H54 (cell line): ENCODE results near the gene TBC1D20.
"Not testable (repeated sequence)": the region's sequence is repeated elsewhere in the genome, so short reads cannot be mapped to it uniquely, and the experiment has no call there.

ENCODE experiments used
- DNase-seq: peaks from one replicate; pipeline ENCODE4 v3.0.0; 2011; ENCODE audit warnings: low spot score, mixed read lengths; ENCODE audit not compliant: insufficient read length
- FAIRE-seq: peaks from 3 replicates; lab custom pipeline; 2011; peaks lifted over from hg19 to GRCh38; lab: Jason Lieb, UNC
- POLR2A ChIP-seq: IDR thresholded peaks from 2 replicates; pipeline ENCODE4 v1.6.1; 2011; ENCODE audit warnings: low read depth, mild to moderate bottlenecking, low read length

TBC1D20 gene

DNA sequence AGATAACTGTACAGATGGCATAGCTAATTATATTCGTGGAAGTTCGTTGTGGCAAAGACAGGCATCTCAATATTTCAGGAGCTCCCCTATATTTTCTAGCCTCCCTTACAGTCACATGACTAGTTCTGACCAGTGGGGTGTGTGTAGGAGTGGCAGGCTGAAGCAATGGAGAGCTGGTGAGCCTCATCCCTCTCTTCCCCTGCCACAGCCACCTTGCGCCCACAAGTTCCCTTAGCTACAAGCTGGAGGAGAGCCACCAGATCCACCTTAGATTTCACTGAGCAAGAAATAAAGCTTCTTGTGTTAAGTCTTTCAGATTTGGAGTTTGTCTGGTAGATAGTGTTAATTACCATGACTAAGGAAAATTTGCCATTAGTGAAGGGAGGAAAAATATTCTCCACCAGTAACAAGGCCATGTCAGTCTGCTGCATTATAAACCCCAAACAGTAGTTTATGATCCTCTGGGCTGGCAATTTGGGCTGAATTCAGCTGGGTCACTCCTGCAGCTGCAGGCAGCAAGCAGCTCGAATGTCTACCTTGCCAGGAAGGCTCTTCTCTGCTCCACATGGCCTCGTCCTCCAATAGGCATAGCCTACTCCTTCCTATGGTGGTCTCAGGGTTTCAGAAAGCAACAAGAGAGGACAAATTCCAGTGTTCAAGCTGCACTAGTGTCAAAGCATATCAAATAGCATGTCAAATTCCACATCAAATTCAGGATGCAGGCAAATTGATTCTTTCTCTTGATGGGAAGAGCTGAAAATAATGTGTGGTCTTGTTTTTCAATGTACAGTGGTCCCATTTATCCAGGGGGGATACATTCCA, 61.7 kb downstream of the TBC1D20 start:
- no peak for FAIRE-seq
- no peak for TF ChIP-seq POLR2A

DNA sequence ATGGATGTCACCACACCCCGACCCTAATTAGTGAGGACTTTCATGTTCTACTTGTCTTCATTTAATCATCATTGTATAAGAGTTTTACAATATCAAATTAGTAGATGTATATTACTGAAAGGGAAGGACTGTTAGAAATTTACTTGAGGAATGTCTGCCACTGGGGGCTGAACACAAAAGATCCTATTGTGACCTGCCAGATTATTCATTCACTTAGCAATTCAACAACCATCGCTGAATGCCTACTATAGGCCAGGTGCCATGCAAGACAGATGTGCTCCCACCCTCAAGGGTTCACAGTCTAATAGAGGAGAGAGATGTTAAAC, 62.2 kb downstream of the TBC1D20 start:
- no peak for FAIRE-seq
- no peak for DNase-seq
- TF ChIP-seq POLR2A: no peak

More for the DNA sequence above, 61.7 kb downstream of the TBC1D20 start:
- no peak for DNase-seq

GRCh38 chr20:399182-399707, 63.1 kb downstream of the TBC1D20 start:
- FAIRE-seq (no peak), DNase-seq (no peak)
- TF ChIP-seq POLR2A: no peak

DNA sequence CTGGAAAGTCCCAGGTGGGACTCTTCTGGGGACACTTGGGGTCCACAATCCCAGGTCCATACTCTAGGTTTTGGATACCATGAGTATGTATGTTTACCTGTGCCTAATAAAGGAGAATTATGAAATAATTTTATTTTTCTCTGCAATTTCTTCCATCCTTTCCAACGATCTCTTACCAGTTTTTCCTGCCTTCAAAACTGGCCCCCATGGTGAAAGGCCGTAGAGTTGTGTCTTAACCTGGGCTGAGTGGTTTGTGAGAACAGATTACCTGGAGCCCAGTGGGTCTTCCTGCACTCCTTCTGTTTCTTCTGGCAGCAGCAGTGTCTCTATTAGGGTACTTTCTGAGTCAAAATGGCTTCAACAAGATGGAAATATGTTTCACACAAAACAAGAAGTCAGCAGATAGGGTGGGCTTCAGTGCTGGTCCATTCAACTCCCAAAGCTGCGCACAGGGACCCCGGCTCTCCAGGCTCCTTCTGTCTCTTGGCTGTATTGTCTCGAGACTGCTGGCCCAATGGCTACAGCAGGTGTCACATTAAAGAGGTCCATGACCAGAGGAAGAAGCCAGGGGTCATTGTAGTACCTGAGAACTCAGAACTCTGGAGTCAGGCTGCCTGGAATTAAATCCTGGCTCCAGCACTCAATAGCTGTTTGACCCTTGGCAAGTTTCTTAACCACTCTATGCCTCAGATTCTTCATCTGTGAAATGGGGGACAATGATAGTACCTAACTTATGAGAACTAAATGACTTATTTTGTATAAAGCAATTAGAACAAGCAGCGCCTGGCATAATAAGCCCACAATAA, 64.7 kb downstream of the TBC1D20 start:
- DNase-seq (no peak), FAIRE-seq (no peak)
- TF ChIP-seq POLR2A: no peak

DNA sequence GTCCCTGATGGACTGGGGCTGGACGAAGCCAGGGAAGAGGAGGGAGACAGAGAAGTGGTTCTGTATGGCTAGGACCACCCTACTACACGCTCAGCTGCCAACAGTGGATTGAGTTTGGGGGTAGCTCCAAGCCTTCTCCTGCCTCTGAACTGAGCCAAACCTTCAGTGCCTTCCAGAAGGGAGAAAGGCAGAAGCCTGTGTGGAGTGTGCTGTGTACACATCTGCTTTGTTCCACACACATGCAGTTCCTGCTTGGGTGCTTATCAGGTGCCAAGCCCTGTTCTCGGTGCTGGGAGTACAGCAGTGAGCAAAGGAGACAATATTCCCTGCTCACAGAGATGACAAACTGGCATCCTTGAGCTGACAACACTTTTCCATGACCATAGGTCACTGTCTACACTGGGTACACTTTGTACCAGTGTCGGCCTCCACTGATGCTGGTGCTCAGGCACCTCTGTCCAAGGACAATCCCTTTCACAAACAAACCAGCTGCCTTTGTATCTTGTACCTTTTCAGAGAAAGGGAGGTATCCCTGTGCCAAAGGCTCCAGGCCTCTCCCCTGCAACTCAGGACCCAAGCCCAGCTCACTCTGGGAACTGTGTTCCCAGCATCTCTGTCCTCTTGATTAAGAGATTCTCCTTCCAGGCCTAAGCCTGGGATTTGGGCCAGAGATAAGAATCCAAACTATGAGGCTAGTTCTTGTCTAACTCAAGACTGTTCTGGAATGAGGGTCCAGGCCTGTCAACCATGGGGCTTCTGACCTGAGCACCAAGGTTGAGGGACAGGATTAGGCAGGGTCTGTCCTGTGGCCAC, 65.5 kb downstream of the TBC1D20 start:
- DNase-seq: no peak
- TF ChIP-seq POLR2A: no peak
- no peak for FAIRE-seq

DNA sequence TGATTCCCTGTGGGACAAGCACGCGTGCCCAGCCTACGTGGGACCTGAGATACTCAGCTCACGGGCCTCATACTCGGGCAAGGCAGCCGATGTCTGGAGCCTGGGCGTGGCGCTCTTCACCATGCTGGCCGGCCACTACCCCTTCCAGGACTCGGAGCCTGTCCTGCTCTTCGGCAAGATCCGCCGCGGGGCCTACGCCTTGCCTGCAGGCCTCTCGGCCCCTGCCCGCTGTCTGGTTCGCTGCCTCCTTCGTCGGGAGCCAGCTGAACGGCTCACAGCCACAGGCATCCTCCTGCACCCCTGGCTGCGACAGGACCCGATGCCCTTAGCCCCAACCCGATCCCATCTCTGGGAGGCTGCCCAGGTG, 66.1 kb downstream of the TBC1D20 start:
- DNase-seq (no peak), FAIRE-seq (no peak)
- TF ChIP-seq POLR2A: no peak

- not testable (repeated sequence) for FAIRE-seq
These were observed 69.0 kb downstream of the TBC1D20 start for GRCh38 chr20:393296-393695.

GRCh38 chr20:391041-391711, 71.2 kb downstream of the TBC1D20 start:
- DNase-seq (no peak), FAIRE-seq (no peak)
- TF ChIP-seq POLR2A: no peak

More at GRCh38 chr20:393296-393695, 69.0 kb downstream of the TBC1D20 start:
- DNase-seq: not testable (repeated sequence)

GRCh38 chr20:389220-389619, 73.1 kb downstream of the TBC1D20 start:
- no peak for TF ChIP-seq POLR2A
- FAIRE-seq: no peak
- DNase-seq: no peak

DNA sequence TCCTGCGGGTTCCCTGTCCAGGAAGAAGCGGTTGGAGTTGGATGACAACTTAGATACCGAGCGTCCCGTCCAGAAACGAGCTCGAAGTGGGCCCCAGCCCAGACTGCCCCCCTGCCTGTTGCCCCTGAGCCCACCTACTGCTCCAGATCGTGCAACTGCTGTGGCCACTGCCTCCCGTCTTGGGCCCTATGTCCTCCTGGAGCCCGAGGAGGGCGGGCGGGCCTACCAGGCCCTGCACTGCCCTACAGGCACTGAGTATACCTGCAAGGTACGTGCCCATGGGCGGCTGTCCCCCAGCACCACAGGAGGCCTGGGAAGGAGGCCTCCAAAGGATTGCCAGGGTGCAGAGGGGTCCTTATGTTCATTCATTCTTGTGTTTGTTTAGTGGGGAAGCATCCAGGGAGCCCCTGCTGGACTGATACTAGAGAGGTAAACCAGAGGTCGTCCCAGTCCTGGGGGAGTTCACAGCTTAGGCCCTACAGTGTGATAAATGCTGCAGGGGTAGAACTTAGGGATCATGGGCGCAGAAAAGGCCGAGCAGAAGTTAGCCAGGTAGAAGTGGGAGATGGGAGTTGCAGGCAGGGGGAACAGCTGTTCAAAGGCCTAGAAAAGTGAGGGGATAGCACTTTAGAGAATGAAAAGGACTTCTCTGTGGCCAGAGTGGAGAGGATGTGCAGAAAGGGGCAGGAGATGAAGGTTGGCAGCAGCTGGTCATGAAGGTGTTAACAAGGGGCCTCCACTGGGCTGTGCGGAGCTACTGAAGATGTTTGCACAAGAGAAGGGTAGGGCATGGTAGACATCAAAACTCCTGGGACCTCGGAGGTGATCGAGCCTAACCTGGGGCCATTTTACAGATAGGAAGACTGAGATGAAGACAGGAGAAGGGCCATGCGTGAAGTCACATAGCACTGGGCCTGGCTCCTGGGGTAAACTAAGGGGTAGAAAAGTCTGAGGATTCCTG, 74.0 kb downstream of the TBC1D20 start:
- FAIRE-seq: no peak
- no peak for TF ChIP-seq POLR2A

DNA sequence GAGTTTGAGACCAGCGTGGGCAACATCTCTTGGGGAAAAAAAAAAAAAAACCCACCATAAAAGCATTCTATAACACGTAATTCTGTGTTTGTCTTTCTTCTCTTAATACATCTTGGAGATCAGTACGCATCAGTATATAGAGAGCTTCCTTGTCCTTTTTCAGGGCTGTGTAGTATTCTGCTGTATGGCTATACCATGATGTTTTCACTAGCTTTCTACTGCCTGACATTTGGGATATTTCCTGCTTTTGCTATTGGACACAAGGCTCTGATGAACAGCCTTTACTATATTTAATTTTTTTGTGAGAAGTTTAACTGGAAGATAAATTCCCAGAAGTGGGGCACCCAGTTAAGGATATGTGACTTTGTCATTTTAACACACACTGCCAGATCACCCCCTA, 74.8 kb downstream of the TBC1D20 start:
- FAIRE-seq (no peak), DNase-seq (no peak)
- TF ChIP-seq POLR2A: no peak

More for the DNA sequence above, 74.0 kb downstream of the TBC1D20 start:
- no peak for DNase-seq

GRCh38 chr20:386634-387033, 75.7 kb downstream of the TBC1D20 start:
- not testable (repeated sequence) for FAIRE-seq

More at GRCh38 chr20:386634-387033, 75.7 kb downstream of the TBC1D20 start:
- DNase-seq: not testable (repeated sequence)
